Spleen (tissue), 11 donors: ENCODE results near the gene CGNL1. TPM values are rescaled to one million over a fixed set of nuclear protein-coding genes. Genes with fewer than 3 reads are reported as not detected.

Experiments
- DNase-seq: peaks from one replicate; pipeline ENCODE4 v3.0.0-alpha.2; 2020
- H3K27ac ChIP-seq, 8 donors: fragments of 200-600 bp; sonication (generic) in 7 of 8; 1 replicate in 4 of 8; 2 replicates in 4 of 8; pipeline versions ENCODE4 v1.5.0 to v1.8.0; 2016 to 2021; ENCODE audit warnings: inconsistent platforms in 4 of 8, mild to moderate bottlenecking in 4 of 8, moderate library complexity in 1 of 8
- H3K27me3 ChIP-seq, 7 donors: fragments of 200-600 bp; sonication (generic) in 6 of 7; replicated peaks in 1 of 7; 1 replicate in 4 of 7; 2 replicates in 3 of 7; pipeline versions ENCODE4 v1.5.0 to v1.8.0; 2016 to 2021; ENCODE audit warnings: inconsistent platforms in 3 of 7, mild to moderate bottlenecking in 1 of 7
- H3K36me3 ChIP-seq, 6 donors: fragments of 200-600 bp; sonication (generic) in 5 of 6; 1 replicate in 4 of 6; 2 replicates in 2 of 6; pipeline versions ENCODE4 v1.5.0 to v1.8.0; 2016 to 2021; ENCODE audit warnings: inconsistent platforms in 2 of 6
- H3K4me1 ChIP-seq, 6 donors: fragments of 200-600 bp; sonication (generic) in 5 of 6; 1 replicate in 3 of 6; 2 replicates in 3 of 6; pipeline versions ENCODE4 v1.5.0 to v1.8.0; 2016 to 2021; ENCODE audit warnings: inconsistent platforms in 3 of 6
- H3K4me3 ChIP-seq, 8 donors: fragments of 200-600 bp; sonication (generic) in 7 of 8; 1 replicate in 4 of 8; 2 replicates in 4 of 8; pipeline versions ENCODE4 v1.5.0 to v1.8.0; 2016 to 2021; ENCODE audit warnings: inconsistent platforms in 4 of 8, mild to moderate bottlenecking in 4 of 8, moderate library complexity in 2 of 8
- H3K9me3 ChIP-seq, 8 donors: fragments of 200-600 bp; sonication (generic) in 7 of 8; 1 replicate in 4 of 8; 2 replicates in 4 of 8; pipeline versions ENCODE4 v1.5.0 to v1.8.0; 2016 to 2021; ENCODE audit warnings: inconsistent platforms in 4 of 8
- CTCF ChIP-seq, 11 experiments: fragments of 200-600 bp in 7 of 11; fragments of 450-650 bp in 4 of 11; sonication (generic) in 4 of 11; IDR thresholded peaks in 8 of 11; conservative IDR thresholded peaks in 3 of 11; 1 replicate in 7 of 11; 2 replicates in 4 of 11; pipeline versions ENCODE4 v1.4.0 to v1.8.0; 2016 to 2021; ENCODE audit warnings: antibody characterized with exemption in 11 of 11, inconsistent platforms in 4 of 11, mild to moderate bottlenecking in 1 of 11
- POLR2A ChIP-seq, 3 donors: fragments of 450-650 bp; IDR thresholded peaks; one replicate each; pipeline ENCODE4 v1.5.1; 2017; ENCODE audit warnings: antibody characterized with exemption in 3 of 3, mild to moderate bottlenecking in 1 of 3
- POLR2AphosphoS5 ChIP-seq, 3 donors: sonication (generic); formaldehyde crosslinking; IDR thresholded peaks; one replicate each; pipeline ENCODE4 v1.5.1; 2017; ENCODE audit warnings: antibody characterized with exemption in 3 of 3
- whole genome bisulfite sequencing, 5 donors: extraction: QIAGEN DNeasy Blood & Tissue Kit in 3 of 5; methylation state at CpG; one replicate each; pipeline versions ENCODE4 v1.1.5 to v1.1.7; 2013 to 2018; 5-methylcytosine and 5-hydroxymethylcytosine counted together
- intact Hi-C: fragments of 100-400 bp; cut with DNase I; formaldehyde crosslinking; loops from one replicate; pipeline ENCODE4 v1.15.0; 2023; ENCODE audit warnings: low total_unique reads
- polyA plus RNA-seq, 3 donors: library from polyadenylated mRNA; stranded (reverse); fragments of 200-250 nt; gene quantifications; one replicate each; pipeline ENCODE4 v1.2.1, GENCODE V29; 2013
- total RNA-seq, 7 donors: library from RNA; depleted of rRNA in 3 of 7; stranded (reverse); fragments of >200 nt in 3 of 7; fragmentation: NEBNext Ultra II Directional in 4 of 7; extraction: Animal tissue kit (Norgen Biotek cat#: 25700) in 4 of 7; gene quantifications; one replicate each; pipeline versions ENCODE4 v1.1.0 to v1.2.1, GENCODE V29; 2016 to 2021
- donor health status: healthy with polysubstance abuse.
- donor health status: DM: no; HTN: no; CAD: no; lungs with moderate emphysema.
- donor health status: DM: no; HTN: no; CAD: no.
- donor health status: Bipolar disorder and iron deficiency.
- donor health status: healthy.
- donor health status: DM: no; HTN: no; CAD: no.
- donor health status: DM: yes; HTN: yes; CAD: no.

The CGNL1 gene
- total and polyA plus RNA-seq, 10 donors, result 0.07 to 0.73 (median 0.36) TPM

GRCh38 chr15:57446393-57446792 is 70.1 kb downstream of the CGNL1 start:
- no peaks in the 10 kb centered on the region for H3K36me3 ChIP-seq
- 73 to 82% (median 81%) methylated on average over 3 of the region's 3 CpGs for WGBS, 5 donors
- no peak for DNase-seq
- TF ChIP-seq POLR2A (IDR thresholded peaks at IDR 0.05), result no peak
- TF ChIP-seq POLR2AphosphoS5 (IDR thresholded peaks at IDR 0.05), result no peak
- TF ChIP-seq CTCF (IDR thresholded peaks at IDR 0.05 in 8 of 11, conservative IDR thresholded peaks at IDR 0.05 in 3 of 11), result no peak
- no peaks in the 10 kb centered on the region for H3K4me1 ChIP-seq
- H3K9me3 ChIP-seq, result no peaks in the 10 kb centered on the region
- intact Hi-C loops, result no loop called here
- H3K27ac ChIP-seq, result no peak overlapping the region
- peaks cover 0 to 5% (median 0%) of the 10 kb centered on the region in 7 donors for H3K27me3 ChIP-seq
- no peak overlapping the region for H3K4me3 ChIP-seq

- peaks cover 0 to 13% (median 0%) of the 10 kb centered on the region in 7 donors for H3K27me3 ChIP-seq
- H3K27ac ChIP-seq, result no peak overlapping the region
- intact Hi-C loops, result no loop called here
- no peaks in the 10 kb centered on the region for H3K4me1 ChIP-seq
- H3K9me3 ChIP-seq, result no peaks in the 10 kb centered on the region
- TF ChIP-seq CTCF (IDR thresholded peaks at IDR 0.05 in 8 of 11, conservative IDR thresholded peaks at IDR 0.05 in 3 of 11), result no peak
- TF ChIP-seq POLR2AphosphoS5 (IDR thresholded peaks at IDR 0.05), result no peak
- no peak for DNase-seq
- H3K36me3 ChIP-seq, result no peaks in the 10 kb centered on the region
- H3K4me3 ChIP-seq, result no peak overlapping the region
Observed at GRCh38 chr15:57451555-57451954, 75.2 kb downstream of the CGNL1 start.

GRCh38 chr15:57452090-57452754 is 75.9 kb downstream of the CGNL1 start:
- no peak for TF ChIP-seq POLR2A (IDR thresholded peaks at IDR 0.05)
- no peak for TF ChIP-seq POLR2AphosphoS5 (IDR thresholded peaks at IDR 0.05)
- no peak for TF ChIP-seq CTCF (IDR thresholded peaks at IDR 0.05 in 8 of 11, conservative IDR thresholded peaks at IDR 0.05 in 3 of 11)
- Histone ChIP-seq H3K27ac (no peak overlapping the region), H3K36me3 (no peaks in the 10 kb centered on the region), H3K4me1 (no peaks in the 10 kb centered on the region), H3K4me3 (no peak overlapping the region), H3K9me3 (no peaks in the 10 kb centered on the region), H3K27me3 (peaks cover 0 to 17% (median 2%) of the 10 kb centered on the region in 7 donors)
- no peak for DNase-seq
- WGBS, 5 donors, result 82 to 94% (median 87%) methylated on average over 11 of the region's 11 CpGs
- intact Hi-C loops, result no loop called here

- TF ChIP-seq CTCF (IDR thresholded peaks at IDR 0.05 in 8 of 11, conservative IDR thresholded peaks at IDR 0.05 in 3 of 11), result no peak
- TF ChIP-seq POLR2AphosphoS5 (IDR thresholded peaks at IDR 0.05), result no peak
- TF ChIP-seq POLR2A (IDR thresholded peaks at IDR 0.05), result no peak
- H3K36me3 ChIP-seq, result no peaks in the 10 kb centered on the region
- no peak overlapping the region for H3K27ac ChIP-seq
- WGBS, 5 donors, result 80 to 94% (median 82%) methylated on average over 2 of the region's 2 CpGs
- no peaks in the 10 kb centered on the region for H3K9me3 ChIP-seq
- peaks cover 0 to 5% (median 0%) of the 10 kb centered on the region in 6 donors for H3K4me1 ChIP-seq
- intact Hi-C loops, result no loop called here
- H3K27me3 ChIP-seq, result peaks cover 0 to 41% (median 0%) of the 10 kb centered on the region in 7 donors
- no peak for DNase-seq
- no peak overlapping the region for H3K4me3 ChIP-seq
Observed at GRCh38 chr15:57455929-57456328, 79.6 kb downstream of the CGNL1 start.
